GM21381 (cell line): ENCODE results near the gene MRPS33.
A peak's percentile ranks its signal among the peaks of the same experiment; 100 is the strongest.
"Not testable (repeated sequence)": the region's sequence is repeated elsewhere in the genome, so short reads cannot be mapped to it uniquely, and the experiment has no call there.

Experiments used
- ATAC-seq: cut with Tn5 transposase; IDR thresholded peaks from one replicate; pipeline ENCODE4 v1.9.1; 2021; ENCODE audit warnings: mild to moderate bottlenecking, moderate library complexity; ENCODE audit not compliant: unreplicated experiment

Gene MRPS33

GRCh38 chr7:141014524-141015395 lies at the start of gene MRPS33:
TSS of gene MRPS33 (minus strand) at chr7:141014952. CDS start at chr7:141010633, 4,319 bp downstream.
- peak; percentile 99 for ATAC-seq

GRCh38 chr7:141057788-141058187 lies 43.0 kb upstream of the MRPS33 start:
- ATAC-seq, result no peak

- ATAC-seq, result no peak
Observed at GRCh38 chr7:141055146-141055545, 40.4 kb upstream of the MRPS33 start.

DNA sequence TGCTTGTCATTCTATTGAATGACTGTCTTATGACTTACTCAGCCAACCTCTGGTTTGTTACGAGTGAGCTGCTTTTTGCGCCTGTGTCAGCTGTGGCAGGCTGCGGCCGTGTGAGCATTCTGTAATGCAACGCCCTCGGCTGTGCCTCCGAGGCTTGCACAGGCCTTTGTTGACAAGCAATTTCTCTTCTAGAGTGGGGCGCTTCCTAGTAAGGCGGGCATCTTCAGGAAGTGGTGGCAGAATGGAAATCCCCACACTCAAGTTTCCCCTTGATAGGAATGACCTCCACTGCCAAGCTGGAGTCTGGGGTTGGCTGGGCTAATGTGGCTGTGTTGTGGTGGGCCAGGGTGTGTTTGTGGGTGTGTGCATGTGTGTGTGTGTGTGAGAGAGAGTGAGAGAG lies 38.9 kb upstream of the MRPS33 start:
- no peak for ATAC-seq

DNA sequence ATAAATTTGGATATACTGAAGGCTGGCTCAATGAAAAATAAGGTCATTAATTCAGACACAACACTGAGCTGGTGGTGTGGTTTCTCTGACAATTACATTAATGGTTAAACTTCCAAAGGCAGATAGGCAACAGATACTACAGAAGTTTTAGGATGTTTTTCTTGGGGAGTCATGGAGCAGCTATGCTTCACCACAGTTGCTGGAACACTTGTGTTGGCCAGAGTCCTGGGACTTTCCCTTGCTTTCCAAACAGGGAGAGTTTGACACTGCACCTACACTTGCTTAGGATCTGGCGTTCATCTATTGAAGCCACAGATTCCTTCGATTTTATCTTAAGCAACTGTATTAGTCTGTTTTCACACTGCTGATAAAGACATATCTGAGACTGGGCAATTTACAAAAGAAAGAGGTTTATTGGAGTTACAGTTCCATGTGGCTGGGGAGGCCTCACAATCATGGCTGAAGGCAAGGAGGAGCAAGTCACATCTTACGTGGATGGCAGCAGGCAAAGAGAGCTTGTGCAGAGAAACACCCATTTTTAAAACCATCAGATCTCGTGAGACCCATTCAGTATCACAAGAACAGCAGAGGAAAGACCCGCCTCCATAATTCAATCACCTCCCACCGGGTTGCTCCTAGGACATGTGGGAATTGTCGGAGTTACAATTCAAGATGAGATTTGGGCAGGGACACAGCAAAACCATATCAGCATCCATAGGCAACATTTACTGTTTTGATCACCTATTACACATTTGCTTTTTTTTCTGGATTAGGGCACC lies 31.3 kb upstream of the MRPS33 start:
- ATAC-seq, result no peak

- no peak for ATAC-seq
Observed at GRCh38 chr7:141045126-141045841, 30.5 kb upstream of the MRPS33 start.

DNA sequence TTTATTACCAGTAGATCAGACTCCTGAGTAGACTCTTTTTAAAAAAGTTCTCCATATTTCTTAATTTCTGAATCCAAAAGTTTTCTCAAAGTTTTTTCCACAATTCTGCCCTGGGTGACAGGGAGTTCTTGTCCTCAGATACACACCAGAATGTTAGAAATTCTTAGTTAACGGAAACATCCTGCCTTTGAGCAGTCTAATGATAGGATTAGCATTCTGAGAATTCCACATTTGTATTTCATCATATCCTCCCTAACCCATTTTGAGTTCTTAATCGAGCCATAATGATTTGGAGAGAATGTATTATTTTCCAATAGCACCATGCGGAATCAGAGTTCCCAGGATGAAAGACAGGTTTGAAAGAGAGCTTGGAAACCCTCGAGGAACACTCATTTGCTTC lies 28.9 kb upstream of the MRPS33 start:
- no peak for ATAC-seq

GRCh38 chr7:141042222-141043193 lies 27.8 kb upstream of the MRPS33 start:
- ATAC-seq, result no peak

GRCh38 chr7:141039376-141039775 lies 24.6 kb upstream of the MRPS33 start:
- no peak for ATAC-seq

DNA sequence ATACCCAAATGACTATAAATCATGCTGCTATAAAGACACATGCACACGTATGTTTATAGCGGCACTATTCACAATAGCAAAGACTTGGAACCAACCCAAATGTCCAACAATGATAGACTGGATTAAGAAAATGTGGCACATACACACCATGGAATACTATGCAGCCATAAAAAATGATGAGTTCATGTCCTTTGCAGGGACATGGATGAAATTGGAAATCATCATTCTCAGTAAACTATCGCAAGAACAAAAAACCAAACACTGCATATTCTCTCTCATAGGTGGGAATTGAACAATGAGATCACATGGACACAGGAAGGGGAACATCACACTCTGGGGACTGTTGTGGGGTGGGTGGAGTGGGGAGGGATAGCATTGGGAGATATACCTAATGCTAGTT lies 23.3 kb upstream of the MRPS33 start:
- not testable (repeated sequence) for ATAC-seq

DNA sequence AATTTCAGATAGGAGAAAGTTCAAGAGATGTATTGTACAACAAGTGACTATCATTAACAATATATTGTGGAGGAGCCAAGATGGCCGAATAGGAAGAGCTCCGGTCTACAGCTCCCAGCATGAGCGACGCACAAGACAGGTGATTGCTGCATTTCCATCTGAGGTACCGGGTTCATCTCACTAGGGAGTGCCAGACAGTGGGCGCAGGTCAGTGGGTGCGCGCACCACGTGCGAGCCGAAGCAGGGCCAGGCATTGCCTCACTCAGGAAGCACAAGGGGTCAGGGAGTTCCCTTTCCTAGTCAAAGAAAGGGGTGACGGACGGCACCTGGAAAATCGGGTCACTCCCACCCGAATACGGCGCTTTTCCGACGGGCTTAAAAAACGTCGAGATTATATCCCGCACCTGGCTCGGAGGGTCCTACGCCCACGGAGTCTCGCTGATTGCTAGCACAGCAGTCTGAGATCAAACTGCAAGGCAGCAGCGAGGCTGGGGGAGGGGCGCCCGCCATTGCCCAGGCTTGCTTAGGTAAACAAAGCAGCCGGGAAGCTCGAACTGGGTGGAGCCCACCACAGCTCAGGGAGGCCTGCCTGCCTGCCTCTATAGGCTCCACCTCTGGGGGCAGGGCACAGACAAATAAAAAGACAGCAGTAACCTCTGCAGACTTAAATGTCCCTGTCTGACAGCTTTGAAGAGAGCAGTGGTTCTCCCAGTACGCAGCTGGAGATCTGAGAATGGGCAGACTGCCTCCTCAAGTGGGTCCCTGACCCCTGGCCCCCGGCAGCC lies 18.0 kb upstream of the MRPS33 start:
- ATAC-seq, result not testable (repeated sequence)

DNA sequence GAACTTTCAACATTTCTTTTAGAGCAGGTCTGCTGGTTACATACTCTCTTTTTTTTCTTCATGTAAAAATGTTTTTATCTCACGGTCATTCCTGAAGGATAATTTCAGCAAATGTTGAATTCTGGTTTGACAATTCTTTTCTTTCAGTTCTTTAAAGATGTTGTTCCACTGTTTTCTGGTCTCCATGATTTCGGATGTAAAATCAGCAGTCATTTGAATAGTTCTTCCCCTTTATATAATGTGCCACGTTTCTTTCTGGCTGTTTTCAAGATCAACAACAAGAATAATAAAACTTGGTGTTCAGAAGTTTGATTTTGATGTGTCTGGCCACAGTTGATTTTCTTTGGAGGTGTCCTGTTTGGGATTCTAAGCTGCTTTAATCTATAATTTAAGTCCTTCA lies 14.0 kb upstream of the MRPS33 start:
- ATAC-seq, result no peak

GRCh38 chr7:141027043-141027442 lies 12.3 kb upstream of the MRPS33 start:
- no peak for ATAC-seq

DNA sequence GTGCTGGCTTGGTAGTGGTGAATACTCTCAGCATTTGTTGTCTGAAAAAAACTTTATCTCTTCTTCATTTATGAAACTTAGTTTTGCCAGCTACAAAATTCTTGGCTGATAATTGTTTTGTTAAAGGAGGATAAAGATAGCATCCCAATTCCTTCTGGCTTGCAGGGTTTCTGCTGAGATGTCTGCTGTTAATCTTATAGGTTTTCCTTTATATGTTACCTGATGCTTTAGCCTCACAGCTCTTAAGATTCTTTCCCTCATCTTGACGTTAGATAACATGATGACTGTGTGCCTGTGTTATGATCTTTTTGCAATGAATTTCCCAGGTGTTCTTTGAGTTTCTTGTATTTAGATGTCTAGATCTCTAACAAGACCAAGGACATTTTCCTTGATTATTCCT lies 9.9 kb upstream of the MRPS33 start:
- no peak for ATAC-seq

DNA sequence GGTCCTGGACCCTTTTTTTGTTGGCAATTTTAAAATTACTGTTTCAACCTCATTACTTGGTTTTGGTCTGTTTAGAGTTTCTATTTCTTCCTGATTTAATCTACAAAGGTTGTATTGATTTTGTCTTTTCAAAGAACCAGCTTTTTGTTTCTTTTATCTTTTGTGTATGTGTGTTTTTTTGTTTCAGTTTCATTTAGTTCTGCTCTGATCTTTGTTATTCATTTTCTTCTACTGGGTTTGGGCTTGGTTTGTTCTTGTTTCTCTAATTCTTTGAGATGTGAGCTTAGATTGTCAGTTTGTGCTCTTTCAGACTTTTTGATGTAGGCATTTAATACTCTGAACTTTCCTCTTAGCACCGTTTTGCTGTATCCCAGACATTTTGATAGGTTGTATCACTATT lies 8.5 kb upstream of the MRPS33 start:
- no peak for ATAC-seq

- no peak for ATAC-seq
Observed at GRCh38 chr7:141017555-141017954, 2.8 kb upstream of the MRPS33 start.

GRCh38 chr7:141016349-141016748 lies 1.6 kb upstream of the MRPS33 start:
- ATAC-seq, result no peak

DNA sequence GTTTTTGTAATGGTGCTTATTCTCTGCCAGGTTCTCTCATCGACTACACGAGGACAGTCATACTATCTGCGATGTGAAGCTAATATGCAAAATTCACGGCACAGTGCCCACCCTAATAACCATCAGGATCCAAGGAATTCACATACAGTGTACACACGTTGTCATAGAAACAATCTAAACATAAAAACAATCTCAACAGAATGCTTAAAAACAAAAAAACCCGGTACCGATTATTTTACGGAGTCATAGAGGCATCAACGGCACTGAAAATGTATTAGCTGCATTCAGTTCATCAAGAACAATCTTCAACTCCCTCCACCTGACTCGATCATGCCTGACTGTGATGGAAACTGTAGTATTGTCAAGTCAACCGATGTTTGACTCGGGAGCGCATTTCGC lies 628 bp downstream of the MRPS33 start:
- ATAC-seq, result no peak

DNA sequence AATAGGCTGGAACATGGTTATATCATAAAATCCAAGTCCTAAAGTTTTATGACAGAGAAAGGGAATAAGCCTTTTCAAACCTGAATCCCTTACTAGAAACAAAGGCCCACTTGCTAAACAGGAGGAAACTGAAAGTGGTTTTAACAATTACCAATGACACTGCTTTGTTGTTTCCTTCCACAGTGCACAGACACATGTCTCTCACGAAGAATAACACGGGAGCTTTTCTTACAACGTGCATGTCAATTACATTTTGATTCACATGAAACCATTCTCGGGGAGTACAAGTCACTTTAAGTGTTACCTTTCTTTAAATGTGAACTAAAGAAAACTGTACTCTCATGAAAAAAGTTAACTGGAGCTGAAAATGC lies 1.4 kb downstream of the MRPS33 start:
- no peak for ATAC-seq
